HFF-Myc (cell line): Measurements from ENCODE around the gene RCOR1.

Experiments
- DNase-seq: peaks from one replicate; pipeline ENCODE4 v3.0.0-alpha.2; 2011; ENCODE audit warnings: low read depth; ENCODE audit errors: extremely low read depth
- H3K4me3 ChIP-seq: replicated peaks from 2 replicates; pipeline ENCODE4 v1.5.1; 2011; ENCODE audit warnings: low read depth, mild to moderate bottlenecking, control low read depth, low read length
- TF ChIP-seq, protein P1 (sequence below): IDR thresholded peaks from 2 replicates; pipeline ENCODE4 v1.5.1; 2012; ENCODE audit warnings: mild to moderate bottlenecking, low read depth, low read length, control low read depth; ENCODE audit errors: missing control alignments

Gene RCOR1

GRCh38 chr14:102588821-102589220 lies 3.6 kb upstream of the RCOR1 start:
- DNase-seq = no peak
- TF ChIP-seq, protein P1, sequence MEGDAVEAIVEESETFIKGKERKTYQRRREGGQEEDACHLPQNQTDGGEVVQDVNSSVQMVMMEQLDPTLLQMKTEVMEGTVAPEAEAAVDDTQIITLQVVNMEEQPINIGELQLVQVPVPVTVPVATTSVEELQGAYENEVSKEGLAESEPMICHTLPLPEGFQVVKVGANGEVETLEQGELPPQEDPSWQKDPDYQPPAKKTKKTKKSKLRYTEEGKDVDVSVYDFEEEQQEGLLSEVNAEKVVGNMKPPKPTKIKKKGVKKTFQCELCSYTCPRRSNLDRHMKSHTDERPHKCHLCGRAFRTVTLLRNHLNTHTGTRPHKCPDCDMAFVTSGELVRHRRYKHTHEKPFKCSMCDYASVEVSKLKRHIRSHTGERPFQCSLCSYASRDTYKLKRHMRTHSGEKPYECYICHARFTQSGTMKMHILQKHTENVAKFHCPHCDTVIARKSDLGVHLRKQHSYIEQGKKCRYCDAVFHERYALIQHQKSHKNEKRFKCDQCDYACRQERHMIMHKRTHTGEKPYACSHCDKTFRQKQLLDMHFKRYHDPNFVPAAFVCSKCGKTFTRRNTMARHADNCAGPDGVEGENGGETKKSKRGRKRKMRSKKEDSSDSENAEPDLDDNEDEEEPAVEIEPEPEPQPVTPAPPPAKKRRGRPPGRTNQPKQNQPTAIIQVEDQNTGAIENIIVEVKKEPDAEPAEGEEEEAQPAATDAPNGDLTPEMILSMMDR = no peak
- H3K4me3 ChIP-seq = no peak overlapping the region

- TF ChIP-seq, protein P1 = no peak
- no peak overlapping the region for H3K4me3 ChIP-seq
- DNase-seq = no peak
These were observed 2.6 kb upstream of the RCOR1 start for GRCh38 chr14:102589761-102590290.

GRCh38 chr14:102590667-102591099 lies 1.8 kb upstream of the RCOR1 start:
- no peak for DNase-seq
- H3K4me3 ChIP-seq = peak overlapping the region; percentile 65
- TF ChIP-seq, protein P1 = peak; percentile 53

- no peak for DNase-seq
- TF ChIP-seq, protein P1 = no peak
- H3K4me3 ChIP-seq = peak overlapping the region; percentile 65
These were observed 991 bp upstream of the RCOR1 start for GRCh38 chr14:102591372-102591943.

GRCh38 chr14:102592763-102593060 lies 263 bp downstream of the RCOR1 start:
- H3K4me3 ChIP-seq = peak overlapping the region; percentile 92
- DNase-seq = no peak
- TF ChIP-seq, protein P1 = no peak

- TF ChIP-seq, protein P1 = peak; percentile 9
- DNase-seq = no peak
- H3K4me3 ChIP-seq = peak overlapping the region; percentile 92
These were observed 794 bp downstream of the RCOR1 start for GRCh38 chr14:102593061-102593824.
